ENCODE data around the gene CCM2L.

The CCM2L gene

DNA sequence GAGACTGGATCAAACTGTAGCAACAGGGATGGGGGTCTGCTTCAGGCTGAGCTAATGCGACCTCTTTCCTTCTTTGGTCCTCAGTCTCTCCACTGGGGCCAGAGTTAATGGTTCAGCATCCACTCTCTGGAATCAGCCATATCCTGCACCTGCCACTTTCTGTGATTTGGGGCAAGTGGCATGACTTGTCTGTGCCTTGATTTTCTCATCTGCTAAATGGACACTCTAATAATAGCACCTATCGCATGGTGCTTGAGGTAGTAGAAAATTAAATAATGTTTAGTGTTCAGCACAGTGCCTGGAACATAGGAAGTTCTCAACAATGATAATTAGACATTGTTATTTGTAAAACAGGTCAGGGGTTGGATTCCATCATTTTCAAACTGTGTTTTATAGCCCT, 35.9 kb upstream of the CCM2L start:
- H3K27ac ChIP-seq = no peak overlapping the region
- peaks cover 17 to 91% (median 79%) of the 10 kb centered on the region in 10 experiments for H3K4me1 ChIP-seq
- no peak for TF ChIP-seq Cebpa-rat (IDR thresholded peaks at IDR 0.05)
- H3K9ac ChIP-seq = no peak overlapping the region
- H4K20me1 ChIP-seq = peaks cover 0 to 10% (median 0%) of the 10 kb centered on the region in 11 experiments; a peak in 4 of 22 replicates
- H3K9me3 ChIP-seq (replicated peaks in 1 of 11) = no peaks in the 10 kb centered on the region
- H3K4me2 ChIP-seq = peak overlapping the region in 8 of 11 experiments; percentile 74 to 99 (median 87); a peak in 15 of 22 replicates
- no peak overlapping the region for H3K4me3 ChIP-seq
- H3K36me3 ChIP-seq = no peaks in the 10 kb centered on the region
- H3K27me3 ChIP-seq = peaks cover 0 to 1% (median 0%) of the 10 kb centered on the region in 11 experiments; a peak in 2 of 22 replicates

DNA sequence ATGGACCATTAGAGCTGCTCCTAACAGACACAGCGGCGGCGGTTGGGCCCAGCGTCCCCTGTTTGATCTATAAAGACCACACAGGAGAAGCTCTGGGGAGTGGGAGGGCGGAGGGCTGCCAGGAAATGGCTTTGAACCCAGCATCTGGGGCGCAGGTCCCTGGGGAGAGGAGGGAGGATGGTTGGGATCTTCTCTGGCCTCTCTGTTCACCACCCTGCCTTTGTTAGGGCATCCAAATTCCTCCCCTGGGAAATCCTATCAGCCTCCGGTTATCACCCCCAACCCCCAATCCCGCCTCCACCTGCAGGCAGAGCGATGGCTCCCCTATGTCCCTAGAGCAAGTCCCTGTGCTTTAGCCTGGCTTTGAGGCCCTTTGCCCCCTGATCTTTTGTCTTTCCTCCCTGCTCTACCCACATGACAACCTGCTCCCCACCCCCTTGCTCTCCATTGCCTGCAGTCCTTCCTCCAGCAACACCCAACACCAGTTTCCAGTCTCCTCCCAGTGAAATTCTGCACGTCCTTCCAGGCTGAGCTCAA, 35.2 kb upstream of the CCM2L start:
- H3K4me2 ChIP-seq = peak overlapping the region; percentile 25 to 99 (median 80); a peak in 20 of 22 replicates
- peak overlapping the region in 4 of 11 experiments; percentile 11 to 49 (median 30); a peak in 6 of 22 replicates for H3K9ac ChIP-seq
- H4K20me1 ChIP-seq = peaks cover 0 to 8% (median 0%) of the 10 kb centered on the region in 11 experiments; a peak in 2 of 22 replicates
- no peaks in the 10 kb centered on the region for H3K36me3 ChIP-seq
- peak overlapping the region in 2 of 11 experiments; percentile 32 to 35; a peak in 4 of 22 replicates for H3K27ac ChIP-seq
- peaks cover 12 to 84% (median 73%) of the 10 kb centered on the region in 10 experiments for H3K4me1 ChIP-seq
- no peaks in the 10 kb centered on the region for H3K27me3 ChIP-seq
- no peaks in the 10 kb centered on the region for H3K9me3 ChIP-seq (replicated peaks in 1 of 11)
- no peak for TF ChIP-seq Cebpa-rat (IDR thresholded peaks at IDR 0.05)
- H3K4me3 ChIP-seq = peak overlapping the region in 3 of 10 experiments; percentile 11 to 45 (median 35); a peak in 4 of 20 replicates

DNA sequence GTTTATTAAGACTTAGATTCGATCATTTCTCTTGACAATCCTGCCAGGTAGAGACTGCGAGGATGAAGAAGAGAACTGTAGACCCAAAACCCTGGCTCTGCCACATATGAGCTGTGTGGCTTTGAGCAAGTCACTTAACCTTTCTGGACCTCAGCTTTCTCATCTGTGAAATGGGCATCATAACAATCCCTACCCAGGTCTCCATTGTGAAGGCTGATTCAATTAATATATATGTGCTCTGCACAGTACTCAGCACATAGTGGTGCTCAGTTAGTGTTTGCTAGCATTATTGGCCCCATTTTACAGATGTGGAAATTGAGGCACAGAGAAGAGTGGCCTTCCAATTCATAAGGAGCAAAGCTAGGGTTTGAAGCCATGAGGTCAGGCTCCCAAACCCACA, 34.4 kb upstream of the CCM2L start:
- Histone ChIP-seq H3K4me1 (peaks cover 8 to 83% (median 66%) of the 10 kb centered on the region in 10 experiments), H3K36me3 (no peaks in the 10 kb centered on the region), H3K4me3 (no peak overlapping the region), H3K27me3 (no peaks in the 10 kb centered on the region), H3K27ac (no peak overlapping the region), H3K4me2 (peak overlapping the region in 5 of 11 experiments; percentile 46 to 61 (median 48); a peak in 7 of 22 replicates), H4K20me1 (peaks cover 0 to 8% (median 0%) of the 10 kb centered on the region in 11 experiments; a peak in 2 of 22 replicates), H3K9ac (no peak overlapping the region), H3K9me3 (replicated peaks in 1 of 11) (no peaks in the 10 kb centered on the region)
- no peak for TF ChIP-seq Cebpa-rat (IDR thresholded peaks at IDR 0.05)

DNA sequence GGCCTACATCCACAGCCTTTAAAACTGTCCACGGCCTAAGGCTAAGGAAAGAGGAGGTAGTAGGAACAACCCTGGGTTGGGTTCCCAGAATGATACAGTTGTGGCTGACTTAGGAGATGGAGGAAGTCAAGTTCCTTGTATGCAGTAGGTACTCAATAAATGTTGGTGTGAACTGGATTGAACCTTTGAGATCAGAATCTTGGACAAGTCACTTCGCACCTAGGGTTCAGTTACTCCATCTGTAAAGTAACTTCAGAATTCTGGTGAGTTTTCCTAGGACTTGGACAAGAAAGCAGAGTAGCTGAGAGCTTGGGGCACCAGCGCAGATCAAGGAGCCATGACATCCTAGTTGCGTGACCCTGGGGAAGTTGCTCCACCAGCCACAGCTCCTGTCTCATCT, 33.2 kb upstream of the CCM2L start:
- no peaks in the 10 kb centered on the region for H3K27me3 ChIP-seq
- peaks cover 0 to 8% (median 0%) of the 10 kb centered on the region in 11 experiments; a peak in 2 of 22 replicates for H4K20me1 ChIP-seq
- peak overlapping the region in 8 of 11 experiments; percentile 21 to 61 (median 46); a peak in 13 of 22 replicates for H3K4me2 ChIP-seq
- H3K4me1 ChIP-seq = peaks cover 8 to 71% (median 54%) of the 10 kb centered on the region in 10 experiments
- no peaks in the 10 kb centered on the region for H3K9me3 ChIP-seq (replicated peaks in 1 of 11)
- H3K9ac ChIP-seq = no peak overlapping the region
- no peak for TF ChIP-seq Cebpa-rat (IDR thresholded peaks at IDR 0.05)
- no peak overlapping the region for H3K4me3 ChIP-seq
- no peaks in the 10 kb centered on the region for H3K36me3 ChIP-seq
- H3K27ac ChIP-seq = no peak overlapping the region

DNA sequence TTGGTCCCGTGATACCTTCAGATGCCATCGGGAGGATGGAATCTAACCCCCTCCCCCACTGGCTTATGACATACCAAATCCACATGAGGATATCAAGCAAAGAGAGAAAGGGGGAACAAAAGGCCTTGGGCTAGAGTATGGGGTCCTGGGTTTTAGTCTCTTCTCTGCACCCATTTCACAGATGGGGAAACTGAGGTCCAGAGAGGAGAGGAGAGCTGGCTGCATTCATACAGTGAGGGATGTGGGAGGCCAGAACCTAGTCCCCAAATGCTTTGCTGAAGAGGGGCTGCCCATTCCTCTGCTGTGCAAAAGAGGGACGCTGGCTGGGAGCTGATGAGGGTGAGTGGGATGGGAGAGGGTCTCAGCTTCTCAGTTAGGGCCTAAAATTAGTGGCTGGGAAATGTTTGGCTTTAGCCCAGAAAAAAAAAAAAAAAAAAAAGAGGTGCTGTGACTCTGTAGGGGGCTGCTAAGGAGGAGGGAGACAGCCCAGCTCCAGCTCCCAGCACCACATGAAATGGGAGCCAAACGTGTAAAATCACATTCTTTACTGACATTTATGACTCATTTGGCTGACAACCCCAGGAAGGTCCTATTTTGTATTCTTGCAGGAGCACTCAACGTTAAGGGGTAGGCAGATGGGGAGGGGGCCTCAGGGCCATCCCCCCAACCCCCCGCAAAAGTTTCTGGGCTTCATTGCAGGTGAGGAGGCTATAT, 30.4 kb upstream of the CCM2L start:
- no peak overlapping the region for H3K9ac ChIP-seq
- no peaks in the 10 kb centered on the region for H3K36me3 ChIP-seq
- no peak overlapping the region for H3K4me3 ChIP-seq
- no peak overlapping the region for H3K4me2 ChIP-seq
- H4K20me1 ChIP-seq = no peaks in the 10 kb centered on the region; a peak in 2 of 22 replicates
- no peaks in the 10 kb centered on the region for H3K27me3 ChIP-seq
- H3K27ac ChIP-seq = no peak overlapping the region
- peaks cover 5 to 54% (median 28%) of the 10 kb centered on the region in 10 experiments for H3K4me1 ChIP-seq
- no peak for TF ChIP-seq Cebpa-rat (IDR thresholded peaks at IDR 0.05)
- H3K9me3 ChIP-seq (replicated peaks in 1 of 11) = no peaks in the 10 kb centered on the region

DNA sequence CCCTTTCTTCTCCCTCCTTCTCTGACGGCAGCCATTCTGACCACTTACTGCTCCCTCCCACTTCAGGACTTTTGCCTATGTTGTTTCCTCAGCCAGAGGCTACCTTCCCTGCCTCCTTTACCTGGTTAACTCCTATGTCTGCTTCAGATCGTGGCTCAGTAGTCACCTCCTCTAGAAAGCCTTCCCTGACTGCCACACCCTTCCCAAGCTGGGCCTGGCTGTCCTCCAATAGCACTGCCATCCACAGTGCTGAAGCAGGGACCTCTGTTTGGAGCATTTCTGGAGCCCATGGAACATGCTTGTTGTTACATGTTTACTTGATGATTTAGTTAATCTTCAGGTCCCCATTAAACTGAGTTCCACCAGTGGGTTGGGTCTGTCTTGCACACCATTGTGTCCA, 28.5 kb upstream of the CCM2L start:
- H3K36me3 ChIP-seq = no peaks in the 10 kb centered on the region
- H3K4me2 ChIP-seq = no peak overlapping the region
- no peak for TF ChIP-seq Cebpa-rat (IDR thresholded peaks at IDR 0.05)
- H3K4me1 ChIP-seq = peaks cover 0 to 41% (median 16%) of the 10 kb centered on the region in 10 experiments; a peak in 15 of 20 replicates
- no peaks in the 10 kb centered on the region for H3K27me3 ChIP-seq
- no peak overlapping the region for H3K9ac ChIP-seq
- no peak overlapping the region for H3K27ac ChIP-seq
- H3K9me3 ChIP-seq (replicated peaks in 1 of 11) = no peaks in the 10 kb centered on the region
- no peak overlapping the region for H3K4me3 ChIP-seq
- no peaks in the 10 kb centered on the region; a peak in 1 of 22 replicates for H4K20me1 ChIP-seq

DNA sequence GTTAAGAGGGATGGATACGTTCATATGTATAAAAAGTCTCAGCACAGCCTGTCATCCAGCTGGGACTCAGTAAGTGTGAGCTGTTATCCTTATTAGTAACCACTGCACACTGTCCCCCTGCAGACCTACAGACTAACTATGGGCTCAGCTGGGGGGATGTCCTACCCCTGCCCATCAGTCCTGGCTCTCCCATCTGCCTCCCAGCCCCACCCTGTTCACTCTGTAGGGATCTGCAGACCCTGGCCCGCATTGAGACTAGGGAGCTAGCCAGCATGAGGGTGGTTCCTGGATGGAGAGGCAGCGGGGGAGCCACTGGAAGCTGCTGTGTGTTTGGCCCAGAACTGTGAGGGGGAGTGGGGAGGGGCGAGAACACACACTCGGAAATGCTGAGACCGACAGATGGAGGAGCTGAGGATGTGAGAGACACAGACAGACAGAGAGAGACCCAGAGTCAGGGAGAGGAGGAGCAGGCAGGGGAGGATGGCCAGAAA, 25.2 kb upstream of the CCM2L start:
- H3K27me3 ChIP-seq = no peaks in the 10 kb centered on the region
- no peaks in the 10 kb centered on the region for H3K9me3 ChIP-seq (replicated peaks in 1 of 11)
- peaks cover 0 to 27% (median 8%) of the 10 kb centered on the region in 10 experiments; a peak in 11 of 20 replicates for H3K4me1 ChIP-seq
- H3K4me2 ChIP-seq = peak overlapping the region in 5 of 11 experiments; percentile 22 to 45 (median 40); a peak in 10 of 22 replicates
- H3K9ac ChIP-seq = peak overlapping the region in 3 of 11 experiments; percentile 9 to 44 (median 9); a peak in 1 of 22 replicates
- no peak for TF ChIP-seq Cebpa-rat (IDR thresholded peaks at IDR 0.05)
- H3K27ac ChIP-seq = no peak overlapping the region
- H3K36me3 ChIP-seq = no peaks in the 10 kb centered on the region
- H3K4me3 ChIP-seq = no peak overlapping the region
- no peaks in the 10 kb centered on the region; a peak in 1 of 22 replicates for H4K20me1 ChIP-seq

DNA sequence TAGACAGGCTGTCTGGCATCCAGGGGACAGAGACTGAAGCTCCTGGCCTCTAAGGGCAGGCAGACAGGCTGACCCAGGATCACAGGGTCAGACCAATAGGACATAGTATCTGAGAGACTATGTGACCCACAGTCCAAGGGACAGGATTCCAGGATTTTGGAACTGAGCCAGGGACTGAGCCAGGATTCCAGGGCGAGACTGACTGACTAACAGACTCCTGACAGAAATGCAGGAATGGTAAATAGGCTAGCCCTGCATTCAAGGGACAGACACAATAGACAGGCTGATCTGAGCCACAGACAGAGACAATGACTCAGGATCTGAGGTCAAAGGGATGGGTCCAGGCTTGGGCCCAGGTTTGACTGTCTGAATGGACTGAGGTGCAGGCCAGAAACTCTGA, 22.5 kb upstream of the CCM2L start:
- Histone ChIP-seq H3K4me3 (no peak overlapping the region), H3K4me2 (no peak overlapping the region), H3K27ac (no peak overlapping the region), H4K20me1 (no peaks in the 10 kb centered on the region; a peak in 1 of 22 replicates), H3K4me1 (peaks cover 0 to 23% (median 8%) of the 10 kb centered on the region in 10 experiments; a peak in 12 of 20 replicates), H3K9ac (peak overlapping the region in 1 of 11 experiments; percentile 9; a peak in 1 of 22 replicates), H3K27me3 (no peaks in the 10 kb centered on the region), H3K36me3 (no peaks in the 10 kb centered on the region), H3K9me3 (replicated peaks in 1 of 11) (no peaks in the 10 kb centered on the region)
- TF ChIP-seq Cebpa-rat (IDR thresholded peaks at IDR 0.05) = no peak

DNA sequence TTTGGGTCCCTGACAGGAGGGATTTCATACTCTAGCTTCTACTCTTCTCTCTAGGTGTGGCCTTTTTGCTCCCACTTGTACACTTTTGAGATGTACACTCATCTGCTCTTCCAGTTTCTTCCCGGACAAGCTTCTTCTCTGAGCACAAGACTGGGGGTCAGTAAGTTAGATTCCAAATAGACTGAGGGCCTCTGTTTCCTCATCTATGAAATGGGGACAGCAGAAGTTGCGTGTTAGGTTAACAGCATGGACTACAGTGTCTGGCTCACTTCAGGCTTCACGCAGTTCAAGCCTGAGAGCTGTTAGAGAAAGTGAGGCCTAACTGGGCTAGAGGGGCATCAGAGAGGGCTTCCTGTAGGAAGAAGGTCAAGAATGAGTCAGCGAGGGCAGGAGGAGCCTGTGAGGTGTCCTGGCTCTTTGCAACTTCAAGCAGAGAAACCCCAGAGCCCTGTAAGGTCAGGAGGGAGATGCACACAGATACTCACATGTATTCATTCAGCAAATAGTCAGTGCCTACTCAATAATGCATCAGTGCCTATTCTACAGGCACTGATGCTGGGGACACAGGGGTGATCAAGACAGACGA, 21.7 kb upstream of the CCM2L start:
- H4K20me1 ChIP-seq = no peaks in the 10 kb centered on the region; a peak in 1 of 22 replicates
- H3K27ac ChIP-seq = no peak overlapping the region
- peak overlapping the region in 1 of 11 experiments; percentile 9; a peak in 1 of 22 replicates for H3K9ac ChIP-seq
- TF ChIP-seq Cebpa-rat (IDR thresholded peaks at IDR 0.05) = no peak
- H3K4me3 ChIP-seq = no peak overlapping the region
- H3K4me2 ChIP-seq = no peak overlapping the region
- H3K36me3 ChIP-seq = no peaks in the 10 kb centered on the region
- no peaks in the 10 kb centered on the region for H3K9me3 ChIP-seq (replicated peaks in 1 of 11)
- H3K4me1 ChIP-seq = peaks cover 0 to 20% (median 8%) of the 10 kb centered on the region in 10 experiments; a peak in 12 of 20 replicates
- peaks cover 0 to 5% (median 0%) of the 10 kb centered on the region in 11 experiments; a peak in 5 of 22 replicates for H3K27me3 ChIP-seq

All from BLaER1 treated with 17β-estradiol and CSF1 and Interleukin-3, amounts not matched to agents 10 nM and 100 nM (cell line).